Measurements from ENCODE around the gene B3GALT6.

DNA sequence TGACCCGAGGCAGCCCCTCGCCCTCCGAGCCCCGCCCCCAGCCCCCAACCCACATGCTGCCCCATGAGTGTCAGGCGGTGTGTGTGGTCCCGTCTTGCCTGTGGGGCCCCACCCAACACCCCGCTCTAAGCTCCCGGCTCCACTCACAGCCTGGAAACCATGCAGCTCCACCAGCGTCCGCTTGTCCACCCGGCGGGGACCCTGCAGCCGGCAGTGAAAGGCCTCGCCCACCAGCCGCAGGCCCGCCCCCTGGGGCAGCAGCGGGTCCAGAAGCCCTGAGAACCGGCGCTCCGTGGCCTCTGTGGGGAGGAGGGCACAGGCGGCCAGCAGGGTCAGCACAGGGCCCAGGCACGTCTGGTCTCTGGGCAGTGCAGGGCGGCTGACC is 11.8 kb downstream of the B3GALT6 start:
- TF ChIP-seq, protein P1, sequence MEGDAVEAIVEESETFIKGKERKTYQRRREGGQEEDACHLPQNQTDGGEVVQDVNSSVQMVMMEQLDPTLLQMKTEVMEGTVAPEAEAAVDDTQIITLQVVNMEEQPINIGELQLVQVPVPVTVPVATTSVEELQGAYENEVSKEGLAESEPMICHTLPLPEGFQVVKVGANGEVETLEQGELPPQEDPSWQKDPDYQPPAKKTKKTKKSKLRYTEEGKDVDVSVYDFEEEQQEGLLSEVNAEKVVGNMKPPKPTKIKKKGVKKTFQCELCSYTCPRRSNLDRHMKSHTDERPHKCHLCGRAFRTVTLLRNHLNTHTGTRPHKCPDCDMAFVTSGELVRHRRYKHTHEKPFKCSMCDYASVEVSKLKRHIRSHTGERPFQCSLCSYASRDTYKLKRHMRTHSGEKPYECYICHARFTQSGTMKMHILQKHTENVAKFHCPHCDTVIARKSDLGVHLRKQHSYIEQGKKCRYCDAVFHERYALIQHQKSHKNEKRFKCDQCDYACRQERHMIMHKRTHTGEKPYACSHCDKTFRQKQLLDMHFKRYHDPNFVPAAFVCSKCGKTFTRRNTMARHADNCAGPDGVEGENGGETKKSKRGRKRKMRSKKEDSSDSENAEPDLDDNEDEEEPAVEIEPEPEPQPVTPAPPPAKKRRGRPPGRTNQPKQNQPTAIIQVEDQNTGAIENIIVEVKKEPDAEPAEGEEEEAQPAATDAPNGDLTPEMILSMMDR (IDR thresholded peaks at IDR 0.05; ENCODE audit: poor library complexity), result no peak
- no peak for TF ChIP-seq EZH2 (IDR thresholded peaks at IDR 0.05; ENCODE audit: borderline replicate concordance)
- TF ChIP-seq EZH2phosphoT487 (IDR thresholded peaks at IDR 0.05; ENCODE audit: low read depth, severe bottlenecking, unreplicated experiment), result no peak

Data from hepatocyte (in vitro differentiated cells).